Neutrophil (primary cell): ENCODE data around the gene TKT.
"Not testable (repeated sequence)": the region's sequence is repeated elsewhere in the genome, so short reads cannot be mapped to it uniquely, and the experiment has no call there.

ENCODE experiments used
- H3K27ac ChIP-seq: fragments of 200-600 bp; sonication (generic); 2 replicates; pipeline ENCODE4 v1.5.1; 2016; ENCODE audit warnings: mild to moderate bottlenecking, moderate library complexity
- H3K27me3 ChIP-seq: fragments of 200-600 bp; sonication (generic); 2 replicates; pipeline ENCODE4 v1.6.0; 2016; ENCODE audit warnings: mild to moderate bottlenecking
- H3K36me3 ChIP-seq: fragments of 200-600 bp; sonication (generic); 2 replicates; pipeline ENCODE4 v1.5.1; 2017
- H3K4me1 ChIP-seq, 2 experiments: fragments of 200-600 bp in 1 of 2; sonication (generic) in 1 of 2; 1 replicate in 1 of 2; 2 replicates in 1 of 2; pipeline versions ENCODE4 v1.5.1 to v1.6.1; 2013 to 2016; ENCODE audit warnings: low read depth in 1 of 2, low read length in 1 of 2, mild to moderate bottlenecking in 1 of 2, moderate library complexity in 1 of 2; ENCODE audit not compliant: control insufficient read depth in 1 of 2, insufficient read depth in 1 of 2
- H3K4me3 ChIP-seq, 2 experiments: fragments of 200-600 bp in 1 of 2; sonication (generic) in 1 of 2; 1 replicate in 1 of 2; 2 replicates in 1 of 2; pipeline ENCODE4 v1.5.1; 2013 to 2016; ENCODE audit warnings: low read depth in 1 of 2, low read length in 1 of 2, mild to moderate bottlenecking in 1 of 2, moderate library complexity in 1 of 2
- H3K9me3 ChIP-seq: fragments of 200-600 bp; sonication (generic); 2 replicates; pipeline ENCODE4 v1.5.1; 2016
- CTCF ChIP-seq: fragments of 200-600 bp; sonication (generic); IDR thresholded peaks from 2 replicates; pipeline ENCODE4 v1.5.1; 2016; ENCODE audit warnings: antibody characterized with exemption

The TKT gene

GRCh38 chr3:53278667-53279066, 22.8 kb upstream of the TKT start:
- TF ChIP-seq CTCF = no peak
- no peaks in the 10 kb centered on the region for H3K9me3 ChIP-seq
- no peak overlapping the region for H3K4me3 ChIP-seq
- H3K36me3 ChIP-seq = no peaks in the 10 kb centered on the region
- no peaks in the 10 kb centered on the region for H3K4me1 ChIP-seq
- no peak overlapping the region for H3K27ac ChIP-seq
- H3K27me3 ChIP-seq = no peaks in the 10 kb centered on the region

DNA sequence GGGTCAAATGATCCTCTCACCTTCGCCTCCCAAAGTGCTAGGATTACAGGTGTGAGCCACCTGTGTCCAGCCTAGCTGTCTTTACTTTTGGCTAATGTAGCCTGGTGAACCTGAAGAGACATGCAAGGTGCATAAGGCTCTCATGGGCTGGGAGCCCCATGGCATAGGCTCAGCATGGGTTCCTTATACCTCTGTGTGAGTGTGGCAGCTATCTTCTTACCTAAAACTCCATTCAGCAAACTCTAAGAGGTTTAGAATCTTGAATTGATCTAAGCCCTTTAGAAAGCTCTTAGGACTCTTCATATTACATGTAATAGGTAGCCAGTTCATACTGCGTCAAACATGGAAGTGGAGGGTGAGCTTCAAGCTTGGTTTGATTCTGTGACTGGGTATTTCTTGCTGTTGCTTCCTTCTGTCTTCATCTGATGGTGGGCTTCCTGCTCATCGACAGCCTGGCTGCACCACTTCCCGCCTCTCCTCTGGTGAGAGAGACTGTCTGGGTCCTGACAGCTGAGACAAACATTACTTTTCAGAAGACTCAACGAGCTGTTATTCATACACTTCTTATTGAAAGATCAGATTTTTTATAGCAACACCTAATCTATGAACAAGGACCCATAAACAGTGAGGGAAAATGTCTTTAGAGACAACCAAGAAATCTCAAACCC, 19.2 kb upstream of the TKT start:
- H3K27ac ChIP-seq = no peak overlapping the region
- H3K9me3 ChIP-seq = no peaks in the 10 kb centered on the region
- peaks cover 21% of the 10 kb centered on the region in 2 experiments for H3K4me1 ChIP-seq
- no peak overlapping the region for H3K4me3 ChIP-seq
- no peak for TF ChIP-seq CTCF
- H3K36me3 ChIP-seq = no peaks in the 10 kb centered on the region
- no peaks in the 10 kb centered on the region for H3K27me3 ChIP-seq

DNA sequence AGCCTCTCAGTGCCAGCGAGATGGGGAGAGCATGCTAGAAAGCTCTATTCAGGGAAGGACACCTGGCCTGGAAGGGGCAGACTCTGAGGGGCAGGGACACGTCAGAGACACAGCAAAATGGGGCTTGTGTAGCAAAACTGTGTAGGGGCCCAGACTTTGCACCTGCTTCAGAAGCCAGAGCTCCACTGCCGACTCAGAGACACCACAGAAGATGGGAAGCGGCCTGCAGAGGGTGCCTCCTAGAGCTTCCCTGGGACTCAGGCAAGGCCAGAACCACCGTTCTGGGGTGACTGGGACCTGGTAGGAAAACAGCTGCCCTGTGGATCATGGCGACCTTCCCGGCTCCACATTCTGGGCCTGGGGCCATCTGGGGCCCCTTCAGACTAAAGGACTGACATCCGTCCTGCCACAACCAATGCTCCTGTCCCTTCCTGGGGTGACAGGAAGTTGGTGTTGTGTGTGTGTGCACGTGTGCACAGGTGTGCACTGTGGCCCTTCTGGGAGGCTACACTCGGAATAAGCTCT, 17.4 kb upstream of the TKT start:
- no peak for TF ChIP-seq CTCF
- Histone ChIP-seq H3K36me3 (no peaks in the 10 kb centered on the region), H3K4me1 (peaks cover 38 to 40% of the 10 kb centered on the region in 2 experiments), H3K27ac (no peak overlapping the region), H3K27me3 (no peaks in the 10 kb centered on the region), H3K4me3 (no peak overlapping the region), H3K9me3 (no peaks in the 10 kb centered on the region)

DNA sequence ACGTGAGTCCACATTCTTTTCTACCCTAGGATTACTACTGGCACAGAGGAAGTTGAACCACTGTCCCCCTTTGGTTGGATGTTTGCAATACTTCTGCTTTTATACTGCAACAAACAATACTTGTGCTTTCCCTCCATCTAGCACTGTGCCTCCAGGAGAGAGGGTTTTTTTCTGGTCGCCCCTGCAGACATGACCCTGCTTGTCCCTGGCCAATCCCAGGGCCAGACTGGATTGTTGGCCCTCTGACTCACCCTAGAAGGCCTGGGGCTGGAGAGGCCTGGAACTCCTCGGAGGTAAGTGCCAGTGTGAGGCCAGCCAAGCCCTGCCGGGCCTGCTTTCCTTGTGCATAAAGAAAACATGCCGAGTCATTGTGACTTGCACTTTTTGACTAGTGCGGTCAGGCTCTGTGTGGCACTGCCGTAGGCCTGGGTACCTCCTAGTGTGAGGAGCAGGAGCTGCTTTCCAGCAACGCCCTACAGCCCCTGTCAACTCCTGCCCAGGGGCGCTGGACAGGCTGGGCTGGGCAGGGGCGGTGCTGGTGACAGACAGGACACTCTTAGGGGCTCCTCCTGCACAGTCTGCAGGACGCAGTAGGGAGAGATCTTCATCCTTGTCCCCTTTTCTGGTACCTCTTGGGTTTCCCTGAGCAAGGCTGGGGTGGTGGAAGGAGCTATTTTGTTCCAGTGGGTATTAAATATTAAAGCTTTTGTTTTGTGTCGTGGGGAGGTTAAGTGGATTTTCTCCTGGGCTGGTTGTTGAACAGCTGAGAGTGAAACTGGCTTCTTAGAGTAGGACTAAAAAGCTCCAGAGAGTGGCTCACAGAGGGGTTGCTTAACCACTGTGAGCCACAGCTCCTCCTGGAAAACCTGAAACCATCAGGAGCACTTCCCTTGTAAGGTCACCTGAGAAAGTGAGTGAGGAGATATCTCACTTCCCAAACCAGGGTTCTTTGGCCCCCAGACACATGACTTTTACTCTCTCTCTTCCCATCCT, 14.4 kb upstream of the TKT start:
- H3K36me3 ChIP-seq = no peaks in the 10 kb centered on the region
- peak overlapping the region; percentile 94 for H3K27ac ChIP-seq
- peak; percentile 0 for TF ChIP-seq CTCF
- peak overlapping the region; percentile 47 to 67 for H3K4me3 ChIP-seq
- no peaks in the 10 kb centered on the region for H3K9me3 ChIP-seq
- no peaks in the 10 kb centered on the region for H3K27me3 ChIP-seq
- H3K4me1 ChIP-seq = peaks cover 46% of the 10 kb centered on the region in 2 experiments

DNA sequence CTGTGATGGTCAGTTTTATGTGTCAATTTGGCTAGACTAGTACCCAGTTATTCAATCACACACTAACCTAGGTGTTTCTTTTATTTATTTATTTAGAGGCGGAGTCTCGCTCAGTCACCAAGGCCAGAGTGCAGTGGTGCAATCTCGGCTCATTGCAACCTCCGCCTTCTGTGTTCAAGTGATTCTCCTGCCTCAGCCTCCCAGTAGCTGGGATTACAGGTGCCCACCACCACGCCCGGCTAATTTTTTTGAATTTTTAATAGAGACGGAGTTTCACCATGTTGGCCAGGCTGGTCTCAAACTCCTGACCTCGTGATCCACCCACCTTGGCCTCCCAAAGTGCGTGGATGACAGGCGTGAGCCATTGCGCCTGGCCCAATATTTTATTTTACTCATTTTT, 13.4 kb upstream of the TKT start:
- peak overlapping the region; percentile 94 for H3K27ac ChIP-seq
- H3K4me1 ChIP-seq = peaks cover 46% of the 10 kb centered on the region in 2 experiments
- H3K9me3 ChIP-seq, H3K36me3 ChIP-seq, H3K27me3 ChIP-seq: not testable (repeated sequence)
- H3K4me3 ChIP-seq = peak overlapping the region; percentile 47 to 67

GRCh38 chr3:53267766-53268165, 11.9 kb upstream of the TKT start:
- H3K27ac ChIP-seq = peak overlapping the region; percentile 94
- H3K4me3 ChIP-seq = no peak overlapping the region
- TF ChIP-seq CTCF = no peak
- no peaks in the 10 kb centered on the region for H3K27me3 ChIP-seq
- no peaks in the 10 kb centered on the region for H3K36me3 ChIP-seq
- H3K9me3 ChIP-seq = no peaks in the 10 kb centered on the region
- H3K4me1 ChIP-seq = peaks cover 46 to 47% of the 10 kb centered on the region in 2 experiments
